Astrocyte of the hippocampus (primary cell): ENCODE results near the gene CNTN5.
A peak's percentile ranks its signal among the peaks of the same experiment; 100 is the strongest.

Experiments
- DNase-seq: peaks from one replicate; pipeline ENCODE4 v3.0.0; 2011; ENCODE audit warnings: low read depth, low spot score

CNTN5 gene

GRCh38 chr11:99916078-99916477 is 895.3 kb downstream of the CNTN5 start:
- no peak for DNase-seq

GRCh38 chr11:99918761-99919160 is 898.0 kb downstream of the CNTN5 start:
- DNase-seq, result no peak

- no peak for DNase-seq
Measured at GRCh38 chr11:99920956-99921355, 900.2 kb downstream of the CNTN5 start.

GRCh38 chr11:99925968-99926367 is 905.2 kb downstream of the CNTN5 start:
- no peak for DNase-seq

GRCh38 chr11:99932684-99933083 is 911.9 kb downstream of the CNTN5 start:
- DNase-seq, result no peak

- DNase-seq, result peak; percentile 8
Measured at GRCh38 chr11:99934008-99934407, 913.3 kb downstream of the CNTN5 start.

GRCh38 chr11:99937330-99937729 is 916.6 kb downstream of the CNTN5 start:
- no peak for DNase-seq

GRCh38 chr11:99952816-99953215 is 932.1 kb downstream of the CNTN5 start:
- DNase-seq, result peak; percentile 10

GRCh38 chr11:99960536-99960935 is 939.8 kb downstream of the CNTN5 start:
- DNase-seq, result peak; percentile 12

GRCh38 chr11:99968336-99968735 is 947.6 kb downstream of the CNTN5 start:
- no peak for DNase-seq

- DNase-seq, result no peak
Measured at GRCh38 chr11:99973993-99974392, 953.2 kb downstream of the CNTN5 start.

GRCh38 chr11:99979042-99979441 is 958.3 kb downstream of the CNTN5 start:
- no peak for DNase-seq

GRCh38 chr11:99987821-99988470 is 967.2 kb downstream of the CNTN5 start:
- DNase-seq, result peak; percentile 7

GRCh38 chr11:99988471-99988837 is 967.7 kb downstream of the CNTN5 start:
- DNase-seq, result peak; percentile 3

- DNase-seq, result no peak
Measured at GRCh38 chr11:100003985-100004384, 983.2 kb downstream of the CNTN5 start.

GRCh38 chr11:100004541-100004940 is 983.8 kb downstream of the CNTN5 start:
- peak; percentile 1 for DNase-seq

GRCh38 chr11:100008417-100008816 is 987.7 kb downstream of the CNTN5 start:
- no peak for DNase-seq

GRCh38 chr11:100009728-100010127 is 989.0 kb downstream of the CNTN5 start:
- DNase-seq, result no peak

GRCh38 chr11:100010393-100010792 is 989.6 kb downstream of the CNTN5 start:
- DNase-seq, result no peak

GRCh38 chr11:100011697-100012096 is 990.9 kb downstream of the CNTN5 start:
- no peak for DNase-seq

GRCh38 chr11:100013011-100013410 is 992.3 kb downstream of the CNTN5 start:
- DNase-seq, result no peak

- DNase-seq, result no peak
Measured at GRCh38 chr11:100031973-100032372, 1011.2 kb downstream of the CNTN5 start.

GRCh38 chr11:100061006-100061405 is 1040.3 kb downstream of the CNTN5 start:
- no peak for DNase-seq

GRCh38 chr11:100066399-100066798 is 1045.7 kb downstream of the CNTN5 start:
- DNase-seq, result no peak
